ENCODE results near the gene AKT2.

Gene AKT2

GRCh38 chr19:40322271-40322610, 37.1 kb upstream of the AKT2 start:
- peak; percentile 15 for DNase-seq (ENCODE audit: low read depth)
- H3K4me3 ChIP-seq (ENCODE audit: low read length), result no peak overlapping the region
- TF ChIP-seq, protein P1, sequence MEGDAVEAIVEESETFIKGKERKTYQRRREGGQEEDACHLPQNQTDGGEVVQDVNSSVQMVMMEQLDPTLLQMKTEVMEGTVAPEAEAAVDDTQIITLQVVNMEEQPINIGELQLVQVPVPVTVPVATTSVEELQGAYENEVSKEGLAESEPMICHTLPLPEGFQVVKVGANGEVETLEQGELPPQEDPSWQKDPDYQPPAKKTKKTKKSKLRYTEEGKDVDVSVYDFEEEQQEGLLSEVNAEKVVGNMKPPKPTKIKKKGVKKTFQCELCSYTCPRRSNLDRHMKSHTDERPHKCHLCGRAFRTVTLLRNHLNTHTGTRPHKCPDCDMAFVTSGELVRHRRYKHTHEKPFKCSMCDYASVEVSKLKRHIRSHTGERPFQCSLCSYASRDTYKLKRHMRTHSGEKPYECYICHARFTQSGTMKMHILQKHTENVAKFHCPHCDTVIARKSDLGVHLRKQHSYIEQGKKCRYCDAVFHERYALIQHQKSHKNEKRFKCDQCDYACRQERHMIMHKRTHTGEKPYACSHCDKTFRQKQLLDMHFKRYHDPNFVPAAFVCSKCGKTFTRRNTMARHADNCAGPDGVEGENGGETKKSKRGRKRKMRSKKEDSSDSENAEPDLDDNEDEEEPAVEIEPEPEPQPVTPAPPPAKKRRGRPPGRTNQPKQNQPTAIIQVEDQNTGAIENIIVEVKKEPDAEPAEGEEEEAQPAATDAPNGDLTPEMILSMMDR (IDR thresholded peaks at IDR 0.05; ENCODE audit: insufficient read depth, low read depth, low read length, missing control alignments), result no peak

DNA sequence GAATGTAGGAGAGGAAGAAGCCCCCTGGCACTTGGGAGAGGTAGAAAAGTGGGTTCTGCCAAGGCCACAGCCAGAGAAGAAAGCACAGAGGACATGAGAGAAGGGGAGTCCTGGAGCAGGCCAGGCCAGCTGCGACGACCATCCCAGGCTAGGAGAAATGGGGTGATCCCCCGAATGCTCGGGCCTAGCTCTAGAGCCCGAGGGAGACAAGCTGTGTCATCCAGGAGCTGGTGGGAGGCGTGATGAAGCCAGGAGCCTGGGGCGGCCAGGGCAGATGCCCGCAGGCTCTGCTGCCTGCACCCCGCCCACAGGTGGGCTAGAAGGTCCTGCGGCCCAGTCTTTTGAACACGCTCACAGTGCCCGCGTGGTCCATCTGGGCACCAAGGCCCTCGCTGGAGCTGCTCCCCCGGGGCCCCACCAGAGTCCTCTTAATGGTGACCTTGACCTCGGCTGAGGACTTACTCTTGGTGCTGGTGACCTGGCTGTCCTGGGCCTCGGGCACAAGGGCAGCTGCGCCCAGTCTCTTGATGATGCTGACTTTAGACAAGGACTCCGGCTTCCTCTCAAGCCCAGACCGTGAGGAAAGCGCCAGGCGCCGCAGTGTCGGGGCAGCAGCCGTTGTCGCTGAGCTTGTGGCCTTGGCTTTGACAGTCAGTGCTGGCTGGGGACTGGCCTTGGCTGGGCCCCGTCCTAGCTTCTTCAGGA, 36.6 kb upstream of the AKT2 start:
- H3K4me3 ChIP-seq (ENCODE audit: low read length), result no peak overlapping the region
- TF ChIP-seq, protein P1 (IDR thresholded peaks at IDR 0.05; ENCODE audit: insufficient read depth, low read depth, low read length, missing control alignments), result no peak
- no peak for DNase-seq (ENCODE audit: low read depth)

DNA sequence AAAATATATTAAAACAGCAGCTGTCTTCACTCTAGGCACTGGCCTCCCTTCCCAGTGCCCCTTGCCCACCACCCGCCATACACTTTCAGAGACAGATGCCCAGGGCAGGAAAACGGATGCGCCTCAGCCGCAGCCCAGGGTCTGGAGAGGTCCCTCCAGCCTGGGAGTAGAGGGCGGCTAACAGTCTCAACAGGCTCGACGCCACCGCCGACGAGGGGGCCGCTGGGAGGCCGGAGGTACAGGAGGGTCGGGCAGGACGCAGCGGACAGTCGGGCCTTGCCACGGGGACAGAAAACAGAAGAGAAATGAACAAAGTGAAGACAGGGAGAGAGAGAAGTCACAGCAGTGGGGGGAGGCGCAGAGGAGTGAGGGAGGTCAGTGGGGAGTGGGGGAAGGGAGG, 35.9 kb upstream of the AKT2 start:
- H3K4me3 ChIP-seq (ENCODE audit: low read length), result no peak overlapping the region
- DNase-seq (ENCODE audit: low read depth), result no peak
- TF ChIP-seq, protein P1 (IDR thresholded peaks at IDR 0.05; ENCODE audit: insufficient read depth, low read depth, low read length, missing control alignments), result no peak

DNA sequence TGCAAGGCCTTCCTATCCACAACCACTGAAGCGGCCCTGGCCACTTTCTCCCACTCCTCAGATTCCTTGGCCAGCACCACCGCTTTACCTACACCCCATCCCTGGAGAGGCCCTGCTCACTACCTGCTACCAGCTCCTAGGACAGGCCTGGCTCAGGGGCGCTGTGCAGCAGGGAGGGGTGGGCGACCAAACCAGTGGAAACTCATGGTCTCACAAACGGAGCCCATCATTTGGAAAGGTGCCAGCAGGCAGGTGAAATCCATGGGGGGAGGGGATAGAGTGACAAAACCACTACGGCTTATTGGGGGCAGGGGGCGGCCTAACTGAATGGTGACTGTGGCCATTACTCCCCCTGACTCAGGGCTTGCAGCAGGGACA, 35.4 kb upstream of the AKT2 start:
- TF ChIP-seq, protein P1 (IDR thresholded peaks at IDR 0.05; ENCODE audit: insufficient read depth, low read depth, low read length, missing control alignments), result no peak
- no peak for DNase-seq (ENCODE audit: low read depth)

DNA sequence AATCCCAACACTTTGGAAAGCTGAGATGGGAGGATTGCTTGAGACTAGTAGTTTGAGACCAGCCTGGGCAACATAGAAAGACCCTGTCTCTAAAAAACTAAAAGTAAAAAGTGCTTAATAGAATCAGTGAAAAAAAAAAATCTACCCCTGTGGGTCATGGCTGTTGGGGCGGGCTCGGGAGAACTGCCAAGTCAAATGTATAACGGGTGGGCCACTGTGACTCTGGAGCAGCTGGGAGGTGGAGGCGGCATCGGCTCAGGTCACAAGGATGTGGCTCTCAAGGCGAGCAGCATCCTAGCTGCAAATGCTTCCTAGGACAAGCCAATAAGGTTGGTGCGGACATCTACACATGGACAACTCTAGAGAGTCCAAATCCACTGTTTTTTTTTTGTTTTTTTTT, 32.2 kb upstream of the AKT2 start:
- no peak overlapping the region for H3K4me3 ChIP-seq (ENCODE audit: low read length)
- TF ChIP-seq, protein P1 (IDR thresholded peaks at IDR 0.05; ENCODE audit: insufficient read depth, low read depth, low read length, missing control alignments), result no peak
- no peak for DNase-seq (ENCODE audit: low read depth)

More for the DNA sequence above, 35.4 kb upstream of the AKT2 start:
- no peak overlapping the region for H3K4me3 ChIP-seq (ENCODE audit: low read length)

DNA sequence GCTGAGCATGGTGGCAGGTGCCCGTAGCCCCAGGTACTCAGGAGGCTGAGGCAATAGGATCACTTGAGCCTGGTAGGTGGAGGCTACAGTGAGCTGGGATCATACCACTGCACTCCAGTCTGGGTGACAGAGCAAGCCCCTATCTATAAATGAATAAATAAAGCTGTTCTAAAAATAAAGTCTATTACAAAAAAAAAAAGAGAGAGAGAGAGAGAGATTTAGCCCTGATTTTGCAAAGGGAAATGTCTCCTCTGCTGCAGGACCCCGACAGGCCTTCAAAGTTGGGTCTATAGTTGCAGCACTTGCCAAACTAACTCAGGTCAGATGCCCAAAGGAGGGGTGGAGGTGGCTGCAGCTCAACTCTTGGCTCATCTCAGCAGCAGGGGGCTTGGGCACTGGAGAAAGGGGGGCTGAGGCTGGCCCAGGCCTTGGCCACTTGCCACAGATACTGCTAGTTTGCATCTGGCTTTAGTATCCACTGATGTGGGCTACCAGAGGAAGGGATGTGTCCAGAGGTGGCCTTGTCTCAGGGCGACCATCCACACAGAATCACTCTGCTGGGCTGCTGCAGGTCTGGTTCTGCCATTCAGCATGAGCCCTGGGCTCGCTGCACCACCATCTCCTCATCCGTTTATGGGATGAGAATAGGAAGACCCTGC, 30.8 kb upstream of the AKT2 start:
- H3K4me3 ChIP-seq (ENCODE audit: low read length), result no peak overlapping the region
- no peak for DNase-seq (ENCODE audit: low read depth)
- TF ChIP-seq, protein P1 (IDR thresholded peaks at IDR 0.05; ENCODE audit: insufficient read depth, low read depth, low read length, missing control alignments), result no peak

GRCh38 chr19:40314656-40315055, 29.5 kb upstream of the AKT2 start:
- TF ChIP-seq, protein P1 (IDR thresholded peaks at IDR 0.05; ENCODE audit: insufficient read depth, low read depth, low read length, missing control alignments), result no peak
- peak; percentile 16 for DNase-seq (ENCODE audit: low read depth)
- no peak overlapping the region for H3K4me3 ChIP-seq (ENCODE audit: low read length)
